Suprapubic skin (tissue), 4 donors: ENCODE results near the gene R3HDM4. TPM values are rescaled to one million over a fixed set of nuclear protein-coding genes. Genes with fewer than 3 reads are reported as not detected.

ENCODE experiments used
- DNase-seq, 2 donors: peaks; one replicate each; pipeline ENCODE4 v3.0.0-alpha.2; 2019; ENCODE audit warnings: low spot score in 2 of 2
- H3K27ac ChIP-seq: fragments of 200-600 bp; sonication (generic); one replicate; pipeline ENCODE4 v1.5.1; 2019
- H3K27me3 ChIP-seq: fragments of 200-600 bp; sonication (generic); one replicate; pipeline ENCODE4 v1.5.1; 2019
- H3K36me3 ChIP-seq: fragments of 200-600 bp; sonication (generic); one replicate; pipeline ENCODE4 v1.5.1; 2019
- H3K4me1 ChIP-seq: fragments of 200-600 bp; sonication (generic); one replicate; pipeline ENCODE4 v1.5.1; 2019
- H3K4me3 ChIP-seq: fragments of 200-600 bp; sonication (generic); one replicate; pipeline ENCODE4 v1.5.1; 2019; ENCODE audit warnings: mild to moderate bottlenecking
- H3K9me3 ChIP-seq: fragments of 200-600 bp; sonication (generic); one replicate; pipeline ENCODE4 v1.5.1; 2019
- EP300 ChIP-seq: sonication (generic); formaldehyde crosslinking; IDR thresholded peaks from one replicate; pipeline ENCODE4 v1.6.1; 2017; ENCODE audit warnings: antibody characterized with exemption
- POLR2A ChIP-seq, 2 donors: fragments of 450-650 bp; IDR thresholded peaks; one replicate each; pipeline ENCODE4 v1.6.1; 2017; ENCODE audit warnings: antibody characterized with exemption in 2 of 2, mild to moderate bottlenecking in 2 of 2, moderate library complexity in 2 of 2
- POLR2AphosphoS5 ChIP-seq, 3 donors: sonication (generic); formaldehyde crosslinking; IDR thresholded peaks; one replicate each; pipeline ENCODE4 v1.6.1; 2017; ENCODE audit warnings: antibody characterized with exemption in 3 of 3
- WGBS: methylation state at CpG from one replicate; pipeline ENCODE4 v1.1.5; 2018; 5-methylcytosine and 5-hydroxymethylcytosine counted together
- total RNA-seq, 4 donors: library from RNA; depleted of rRNA; stranded (reverse); fragments of >200 nt; gene quantifications; one replicate each; pipeline ENCODE4 v1.1.0, GENCODE V29; 2016
- TF ChIP-seq, protein P1 (sequence below), 2 donors: fragments of 200-600 bp in 1 of 2; fragments of 450-650 bp in 1 of 2; sonication (generic) in 1 of 2; IDR thresholded peaks; one replicate each; pipeline ENCODE4 v1.5.1; 2016 to 2019; ENCODE audit warnings: antibody characterized with exemption in 2 of 2, mild to moderate bottlenecking in 1 of 2, moderate library complexity in 1 of 2

The R3HDM4 gene
- total RNA-seq, 4 donors from 2014 or later: 41.3 to 58.3 (median 51.2) TPM

DNA sequence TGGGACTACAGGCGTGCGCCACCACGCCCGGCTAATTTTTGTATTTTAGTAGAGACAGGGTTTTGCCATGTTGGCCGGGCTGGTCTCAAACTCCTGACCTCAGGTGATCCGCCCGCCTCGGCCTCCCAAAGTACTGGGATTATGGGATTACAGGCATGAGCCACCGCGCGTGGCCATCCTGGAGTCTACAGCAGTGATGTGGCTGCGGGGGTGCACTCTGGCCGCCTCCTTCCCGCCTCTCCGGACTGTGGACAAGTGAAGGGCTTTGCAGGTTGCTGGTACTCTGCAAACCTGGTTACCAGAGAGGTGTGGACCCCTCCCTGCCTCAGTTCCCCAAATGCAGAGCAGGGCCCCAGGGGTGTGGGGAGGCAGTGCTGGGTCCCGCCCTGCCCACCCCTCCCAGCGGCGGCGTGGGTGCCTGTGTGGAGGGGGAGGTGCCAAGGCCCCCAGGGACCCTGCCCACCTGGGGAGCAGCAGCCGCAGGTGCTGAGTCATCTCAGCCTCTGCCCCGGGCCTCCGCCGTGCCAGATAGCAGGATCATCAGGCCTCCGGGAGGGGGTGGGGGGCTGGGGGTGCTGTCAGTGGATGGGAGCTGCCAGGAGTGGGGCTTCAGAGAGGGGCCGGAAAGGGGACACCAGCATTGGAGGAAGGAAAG is 36.0 kb upstream of the R3HDM4 start:
- Histone ChIP-seq H3K36me3 (no peaks in the 10 kb centered on the region), H3K27ac (no peak overlapping the region), H3K27me3 (no peaks in the 10 kb centered on the region), H3K4me1 (peaks cover 25% of the 10 kb centered on the region), H3K9me3 (no peaks in the 10 kb centered on the region), H3K4me3 (no peak overlapping the region)
- TF ChIP-seq, protein P1, sequence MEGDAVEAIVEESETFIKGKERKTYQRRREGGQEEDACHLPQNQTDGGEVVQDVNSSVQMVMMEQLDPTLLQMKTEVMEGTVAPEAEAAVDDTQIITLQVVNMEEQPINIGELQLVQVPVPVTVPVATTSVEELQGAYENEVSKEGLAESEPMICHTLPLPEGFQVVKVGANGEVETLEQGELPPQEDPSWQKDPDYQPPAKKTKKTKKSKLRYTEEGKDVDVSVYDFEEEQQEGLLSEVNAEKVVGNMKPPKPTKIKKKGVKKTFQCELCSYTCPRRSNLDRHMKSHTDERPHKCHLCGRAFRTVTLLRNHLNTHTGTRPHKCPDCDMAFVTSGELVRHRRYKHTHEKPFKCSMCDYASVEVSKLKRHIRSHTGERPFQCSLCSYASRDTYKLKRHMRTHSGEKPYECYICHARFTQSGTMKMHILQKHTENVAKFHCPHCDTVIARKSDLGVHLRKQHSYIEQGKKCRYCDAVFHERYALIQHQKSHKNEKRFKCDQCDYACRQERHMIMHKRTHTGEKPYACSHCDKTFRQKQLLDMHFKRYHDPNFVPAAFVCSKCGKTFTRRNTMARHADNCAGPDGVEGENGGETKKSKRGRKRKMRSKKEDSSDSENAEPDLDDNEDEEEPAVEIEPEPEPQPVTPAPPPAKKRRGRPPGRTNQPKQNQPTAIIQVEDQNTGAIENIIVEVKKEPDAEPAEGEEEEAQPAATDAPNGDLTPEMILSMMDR (IDR thresholded peaks at IDR 0.05): no peak
- TF ChIP-seq POLR2AphosphoS5 (IDR thresholded peaks at IDR 0.05) (no peak), EP300 (no peak), POLR2A (IDR thresholded peaks at IDR 0.05) (no peak)
- WGBS: 97% methylated on average over 17 of the region's 25 CpGs
- DNase-seq: no peak

DNA sequence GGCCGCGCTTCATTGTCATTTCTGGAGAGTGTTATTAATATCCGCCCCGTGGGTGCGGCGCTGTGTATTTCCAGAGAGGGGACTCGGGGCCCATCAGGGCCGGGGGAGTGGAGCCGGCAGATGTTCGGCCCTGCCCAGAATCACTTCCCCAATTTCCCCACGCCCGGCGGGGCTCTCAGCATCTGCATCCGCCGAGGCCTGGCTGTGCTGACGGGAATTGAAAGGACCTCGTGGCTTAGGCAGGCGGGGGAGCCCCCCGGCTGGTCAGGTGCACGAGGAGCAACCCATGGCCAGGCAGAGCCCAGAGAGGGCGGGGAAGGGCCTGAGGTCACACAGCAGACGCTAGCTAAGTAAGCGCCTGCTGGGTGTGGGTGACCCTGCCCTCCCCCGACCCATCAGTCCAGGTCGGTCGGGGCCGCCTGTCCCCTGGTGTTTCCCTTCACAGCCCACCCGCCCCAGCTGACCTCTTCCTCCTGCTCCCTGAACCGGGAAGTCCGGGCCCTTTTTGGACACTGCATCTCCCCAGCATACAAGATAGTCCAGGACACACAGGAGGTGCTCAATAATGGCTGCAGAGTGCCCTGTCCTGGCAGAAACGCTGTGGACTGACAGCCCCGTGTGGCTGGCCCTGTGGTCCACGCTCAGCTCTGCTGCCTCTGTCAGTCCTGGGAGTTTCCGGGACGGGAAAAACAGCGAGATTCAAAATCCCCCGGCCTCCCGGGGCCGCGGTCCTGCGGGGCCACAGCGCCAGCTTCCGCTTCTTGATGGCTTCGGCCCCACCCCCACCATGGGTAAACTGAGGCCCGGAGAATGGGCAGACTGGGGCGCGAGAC is 34.9 kb upstream of the R3HDM4 start:
- WGBS: 90% methylated on average over 37 of the region's 47 CpGs
- TF ChIP-seq POLR2A (IDR thresholded peaks at IDR 0.05) (no peak), EP300 (no peak), POLR2AphosphoS5 (IDR thresholded peaks at IDR 0.05) (no peak)
- TF ChIP-seq, protein P1 (IDR thresholded peaks at IDR 0.05): no peak
- no peaks in the 10 kb centered on the region for H3K27me3 ChIP-seq
- H3K4me1 ChIP-seq: peaks cover 20% of the 10 kb centered on the region
- no peak for DNase-seq
- H3K9me3 ChIP-seq: no peaks in the 10 kb centered on the region
- H3K4me3 ChIP-seq: no peak overlapping the region
- no peaks in the 10 kb centered on the region for H3K36me3 ChIP-seq
- H3K27ac ChIP-seq: no peak overlapping the region

DNA sequence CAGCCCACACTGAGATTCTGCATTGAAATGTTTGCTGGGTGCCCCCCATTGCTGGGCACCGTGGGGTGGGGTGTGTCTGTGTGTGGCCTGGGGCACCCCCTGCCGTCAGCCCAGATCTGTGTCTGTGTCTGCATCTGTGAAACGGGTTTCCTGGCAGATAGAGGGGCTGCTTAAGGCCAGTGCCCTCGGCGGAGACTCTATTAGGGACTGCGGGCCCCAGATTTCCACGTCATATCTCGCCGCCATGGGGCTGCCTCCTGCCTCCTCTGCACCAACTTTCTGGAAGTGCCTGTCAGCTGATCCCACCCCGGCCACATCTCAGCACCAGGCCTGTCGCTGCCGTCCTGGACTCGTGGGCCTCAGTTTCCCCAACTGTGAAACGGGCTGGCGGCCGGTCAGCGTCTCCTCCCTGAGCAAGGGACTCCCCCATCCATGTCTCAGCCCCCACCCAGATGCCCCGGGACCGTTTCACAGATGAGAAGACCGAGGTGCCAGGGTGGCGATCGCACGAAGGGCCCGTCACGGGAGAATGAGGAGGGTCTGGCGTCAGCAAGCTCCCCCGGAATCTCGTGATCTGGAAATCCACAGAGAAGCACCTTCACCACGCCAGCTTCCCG is 34.2 kb upstream of the R3HDM4 start:
- no peak overlapping the region for H3K27ac ChIP-seq

DNA sequence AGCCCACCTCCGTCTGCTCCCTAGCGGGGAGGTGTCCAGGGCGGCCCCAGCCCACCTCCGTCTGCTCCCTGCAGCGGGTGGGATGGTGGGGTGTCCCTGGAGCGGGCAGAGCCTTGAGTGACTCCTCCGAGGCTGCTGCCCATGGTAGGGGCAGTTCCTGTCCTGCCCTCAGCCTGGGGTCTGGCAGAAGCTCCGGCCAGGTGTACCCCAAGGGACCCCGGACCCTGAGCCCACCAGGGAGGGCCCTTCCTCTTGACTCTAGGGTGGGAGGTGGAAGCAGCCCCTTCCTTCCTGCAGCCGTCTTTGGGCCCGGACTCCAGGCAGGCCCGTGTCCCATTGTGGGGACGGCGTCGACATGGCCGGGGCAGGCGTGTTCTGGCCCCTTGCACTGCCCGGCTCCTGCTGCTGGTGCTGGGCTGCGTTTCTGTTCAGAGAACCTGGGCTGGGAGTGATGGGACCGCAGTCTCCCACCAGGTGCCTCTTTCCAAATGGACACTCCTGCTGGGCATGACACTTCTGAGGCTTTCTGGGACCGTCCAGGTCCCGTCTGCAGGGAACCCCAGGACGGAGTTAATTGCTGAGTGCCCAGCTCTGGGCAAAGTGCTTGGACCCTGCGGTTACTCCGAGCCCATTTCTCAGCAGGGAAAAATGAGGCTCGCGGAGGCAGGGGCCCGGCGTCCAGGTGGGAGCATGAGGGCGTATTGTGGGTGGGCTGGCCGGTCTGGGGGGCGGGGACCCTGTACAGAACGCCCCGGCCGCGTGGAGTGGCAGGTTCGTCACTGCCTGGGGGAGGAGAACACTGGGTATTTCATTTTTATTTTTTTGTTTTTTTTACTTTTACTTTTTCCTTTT is 32.6 kb upstream of the R3HDM4 start:
- no peak for DNase-seq
- no peaks in the 10 kb centered on the region for H3K9me3 ChIP-seq
- H3K36me3 ChIP-seq: no peaks in the 10 kb centered on the region
- TF ChIP-seq POLR2AphosphoS5 (IDR thresholded peaks at IDR 0.05) (no peak), EP300 (no peak), POLR2A (IDR thresholded peaks at IDR 0.05) (no peak)
- TF ChIP-seq, protein P1 (IDR thresholded peaks at IDR 0.05): no peak
- H3K4me1 ChIP-seq: peaks cover 37% of the 10 kb centered on the region
- no peak overlapping the region for H3K27ac ChIP-seq
- 86% methylated on average over 27 of the region's 37 CpGs for WGBS
- H3K27me3 ChIP-seq: no peaks in the 10 kb centered on the region
- no peak overlapping the region for H3K4me3 ChIP-seq

More for the DNA sequence above, 34.2 kb upstream of the R3HDM4 start:
- Histone ChIP-seq H3K36me3 (no peaks in the 10 kb centered on the region), H3K9me3 (no peaks in the 10 kb centered on the region), H3K27me3 (no peaks in the 10 kb centered on the region), H3K4me1 (peaks cover 21% of the 10 kb centered on the region), H3K4me3 (no peak overlapping the region)
- WGBS: 88% methylated on average over 22 of the region's 30 CpGs
- no peak for TF ChIP-seq EP300
- no peak for TF ChIP-seq POLR2A (IDR thresholded peaks at IDR 0.05)
- no peak for TF ChIP-seq POLR2AphosphoS5 (IDR thresholded peaks at IDR 0.05)
- DNase-seq: no peak

DNA sequence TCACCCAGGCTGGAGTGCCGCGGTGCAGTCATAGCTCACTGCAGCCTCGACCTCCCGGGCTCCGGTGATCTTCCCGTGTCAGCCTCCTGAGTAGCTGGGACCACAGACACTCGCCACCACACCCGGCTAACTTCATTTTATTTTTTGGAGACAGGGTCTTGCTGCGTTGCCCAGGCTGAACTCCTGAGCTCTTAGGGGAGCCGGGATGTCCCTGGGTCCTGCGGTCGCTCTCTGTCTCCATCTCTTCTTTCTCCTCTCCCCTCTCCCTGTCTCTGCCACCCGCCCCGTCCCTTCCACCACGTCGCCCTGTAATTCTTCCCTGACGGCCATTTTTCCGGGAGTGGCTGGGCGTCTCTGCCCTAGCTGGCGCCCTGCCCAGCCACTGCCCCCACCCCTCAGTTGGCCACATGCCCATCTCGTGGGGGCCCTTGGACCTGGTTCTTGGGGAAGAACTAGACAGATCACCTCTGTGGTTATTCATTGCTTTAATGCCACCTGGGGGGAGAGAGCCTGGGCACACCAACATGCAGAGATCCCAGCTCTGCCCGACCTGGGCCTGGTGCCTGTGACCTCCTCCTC is 31.7 kb upstream of the R3HDM4 start:
- H3K27me3 ChIP-seq: no peaks in the 10 kb centered on the region
- H3K4me1 ChIP-seq: peaks cover 45% of the 10 kb centered on the region
- H3K27ac ChIP-seq: no peak overlapping the region
- TF ChIP-seq, protein P1 (IDR thresholded peaks at IDR 0.05): no peak
- TF ChIP-seq POLR2A (IDR thresholded peaks at IDR 0.05) (no peak), POLR2AphosphoS5 (IDR thresholded peaks at IDR 0.05) (no peak), EP300 (no peak)
- no peak overlapping the region for H3K4me3 ChIP-seq
- no peaks in the 10 kb centered on the region for H3K36me3 ChIP-seq
- WGBS: 58% methylated on average over 22 of the region's 22 CpGs
- no peaks in the 10 kb centered on the region for H3K9me3 ChIP-seq
- DNase-seq: no peak
